ENCODE results near the gene KATNB1.
"Not testable (repeated sequence)": the region's sequence is repeated elsewhere in the genome, so short reads cannot be mapped to it uniquely, and the experiment has no call there.

The KATNB1 gene

GRCh38 chr16:57743886-57744641 lies 8.5 kb downstream of the KATNB1 start:
- no peak for DNase-seq (ENCODE audit: low spot score)

DNA sequence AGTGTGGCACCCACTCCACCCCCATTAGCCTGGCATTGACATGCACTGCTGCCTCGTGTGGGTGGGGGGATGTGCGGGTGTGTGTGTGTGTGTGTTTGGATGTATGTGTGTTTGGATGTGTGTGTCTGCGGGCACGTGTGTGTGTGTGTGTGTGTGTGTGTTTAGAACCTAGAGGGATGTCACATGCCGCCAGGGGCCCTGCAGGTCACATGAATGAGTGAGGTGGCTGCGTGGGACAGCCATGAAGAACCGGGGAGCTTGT lies 9.0 kb downstream of the KATNB1 start:
- no peak for DNase-seq (ENCODE audit: low spot score)

DNA sequence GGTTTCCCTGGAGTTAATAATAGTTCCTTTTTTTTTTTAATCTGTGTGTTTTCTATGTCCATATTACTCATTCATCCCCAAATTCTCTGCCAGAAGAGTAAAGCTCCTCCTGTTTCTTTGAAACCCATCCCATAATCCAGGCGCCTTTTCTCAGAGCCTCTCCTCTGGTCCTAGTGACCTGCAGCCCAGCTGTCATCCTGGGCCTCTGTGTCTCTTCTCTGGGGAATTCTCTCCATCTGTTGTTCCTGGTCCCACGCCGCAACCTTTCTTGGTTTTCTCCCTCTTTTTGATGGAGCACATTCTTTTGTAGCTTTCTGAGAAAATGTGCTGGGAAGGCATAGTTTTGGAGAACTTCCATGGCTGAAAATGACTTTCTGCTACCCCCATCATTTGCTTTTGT lies 10.2 kb downstream of the KATNB1 start:
- DNase-seq (ENCODE audit: low spot score), result no peak

- not testable (repeated sequence) for DNase-seq (ENCODE audit: low spot score)
Observed at GRCh38 chr16:57746316-57746715, 10.7 kb downstream of the KATNB1 start.

DNA sequence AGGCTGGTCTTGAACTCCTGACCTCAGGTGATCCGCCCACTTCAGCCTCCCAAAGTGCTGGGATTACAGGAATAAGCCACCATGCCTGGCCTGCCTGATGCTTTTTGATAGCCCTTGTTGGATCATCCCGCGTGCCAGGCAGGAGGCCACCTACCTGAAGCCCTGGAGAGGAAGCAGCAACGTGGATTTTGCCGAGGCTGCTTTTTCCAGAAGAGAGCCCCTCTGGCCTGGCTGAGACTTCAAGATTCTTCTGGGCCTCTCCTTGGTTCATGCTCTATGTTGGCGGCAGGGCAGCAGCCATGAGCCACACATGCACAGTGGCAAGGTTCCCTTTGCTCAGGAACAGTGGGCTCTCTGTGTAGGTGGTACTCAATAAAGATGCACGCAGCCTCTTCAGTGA lies 11.5 kb downstream of the KATNB1 start:
- no peak for DNase-seq (ENCODE audit: low spot score)

DNA sequence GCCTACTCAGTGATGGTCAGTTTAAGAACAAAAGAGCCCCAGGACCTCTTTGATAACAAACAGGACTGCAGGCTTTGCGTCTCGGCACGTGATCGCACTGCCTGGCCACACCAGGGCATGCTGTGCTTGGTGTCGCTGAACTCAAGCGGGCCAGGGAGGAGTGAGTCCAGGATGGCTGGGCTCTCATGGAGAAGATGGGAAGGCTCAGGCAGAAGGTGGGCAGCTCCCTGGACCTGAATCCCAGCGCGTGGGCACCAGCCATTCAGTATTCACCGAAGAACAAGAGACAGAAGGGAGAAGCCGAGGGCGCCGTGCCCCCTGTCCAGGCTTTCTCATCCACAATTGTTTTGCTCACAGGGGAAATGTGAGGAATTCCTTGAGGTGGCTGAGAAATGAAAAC lies 11.9 kb downstream of the KATNB1 start:
- DNase-seq (ENCODE audit: low spot score), result no peak

DNA sequence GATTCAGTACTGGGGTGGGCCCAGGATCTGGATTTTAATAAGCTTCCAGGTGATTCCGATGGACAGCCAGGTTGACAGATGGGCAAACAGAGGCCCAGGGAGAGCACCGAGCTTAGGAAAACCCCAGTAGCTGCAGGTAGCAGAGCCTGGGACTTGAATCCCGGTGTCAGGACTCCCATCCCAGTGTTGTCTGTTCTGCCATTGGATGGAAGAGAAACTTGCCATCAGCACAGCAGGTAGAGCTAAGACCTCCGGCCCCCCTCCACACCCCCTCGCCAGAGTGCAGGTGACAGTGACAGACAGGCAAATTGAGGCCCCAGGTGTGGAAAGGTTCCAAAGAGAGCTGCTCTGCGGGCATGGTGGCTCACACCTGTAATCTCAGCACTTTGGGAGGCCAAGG lies 12.4 kb downstream of the KATNB1 start:
- DNase-seq (ENCODE audit: low spot score), result no peak

GRCh38 chr16:57748596-57748995 lies 13.0 kb downstream of the KATNB1 start:
- DNase-seq (ENCODE audit: low spot score), result no peak

DNA sequence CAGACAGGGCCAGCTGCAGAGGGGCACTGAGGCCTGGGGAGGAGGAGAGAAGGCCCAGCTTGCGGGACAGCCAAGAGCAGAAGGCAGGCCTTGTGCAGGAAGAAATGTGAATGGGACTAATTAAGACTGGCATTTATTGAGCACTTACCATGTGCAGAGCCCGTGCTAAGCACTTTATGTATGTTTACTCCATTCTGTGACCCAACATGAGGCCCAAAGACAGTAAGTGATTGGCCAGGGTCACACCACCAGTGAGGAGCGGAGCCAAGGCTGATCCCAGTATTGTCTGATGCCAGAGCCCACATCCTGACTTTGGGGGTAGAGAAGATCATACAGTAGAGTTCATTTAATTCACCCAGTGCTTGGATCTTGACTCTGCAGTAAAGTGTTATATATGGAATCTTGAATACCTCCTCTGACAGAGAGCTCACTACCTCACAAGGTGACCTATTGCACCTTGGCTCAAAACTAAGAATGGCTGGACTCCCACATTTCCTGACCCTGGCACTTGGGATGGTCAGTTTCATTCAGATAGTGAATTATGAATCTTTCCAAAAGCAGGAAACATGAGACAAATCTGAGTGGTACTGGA lies 13.6 kb downstream of the KATNB1 start:
- no peak for DNase-seq (ENCODE audit: low spot score)

DNA sequence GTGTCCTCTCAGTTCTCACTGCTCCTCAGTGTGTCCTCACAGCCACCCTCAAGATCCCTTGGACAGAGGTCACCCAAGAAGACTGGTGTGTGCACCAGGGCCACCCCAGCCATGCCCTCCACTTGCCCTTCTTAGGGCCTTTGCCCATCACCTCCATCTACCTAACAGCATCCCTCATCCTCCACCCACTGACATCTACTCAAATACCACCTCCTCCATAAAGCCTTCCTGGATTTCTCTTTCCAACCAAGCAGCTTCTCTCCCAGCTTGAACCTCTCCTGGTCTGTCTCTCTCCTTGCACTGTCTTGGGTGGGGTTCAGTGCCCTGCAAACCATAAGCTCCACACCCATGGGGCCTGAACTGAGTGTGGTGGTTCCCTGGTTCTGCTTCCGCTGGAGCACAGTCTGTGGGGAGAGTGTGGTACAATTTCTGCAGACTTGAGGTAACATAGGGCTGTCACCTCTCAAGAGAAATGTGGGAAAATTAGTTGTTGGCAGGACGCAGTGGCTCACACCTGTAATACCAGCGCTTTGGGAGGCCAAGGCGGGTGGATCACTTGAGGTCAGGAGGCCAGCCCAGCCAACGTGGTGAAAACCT lies 14.4 kb downstream of the KATNB1 start:
- DNase-seq (ENCODE audit: low spot score), result no peak

DNA sequence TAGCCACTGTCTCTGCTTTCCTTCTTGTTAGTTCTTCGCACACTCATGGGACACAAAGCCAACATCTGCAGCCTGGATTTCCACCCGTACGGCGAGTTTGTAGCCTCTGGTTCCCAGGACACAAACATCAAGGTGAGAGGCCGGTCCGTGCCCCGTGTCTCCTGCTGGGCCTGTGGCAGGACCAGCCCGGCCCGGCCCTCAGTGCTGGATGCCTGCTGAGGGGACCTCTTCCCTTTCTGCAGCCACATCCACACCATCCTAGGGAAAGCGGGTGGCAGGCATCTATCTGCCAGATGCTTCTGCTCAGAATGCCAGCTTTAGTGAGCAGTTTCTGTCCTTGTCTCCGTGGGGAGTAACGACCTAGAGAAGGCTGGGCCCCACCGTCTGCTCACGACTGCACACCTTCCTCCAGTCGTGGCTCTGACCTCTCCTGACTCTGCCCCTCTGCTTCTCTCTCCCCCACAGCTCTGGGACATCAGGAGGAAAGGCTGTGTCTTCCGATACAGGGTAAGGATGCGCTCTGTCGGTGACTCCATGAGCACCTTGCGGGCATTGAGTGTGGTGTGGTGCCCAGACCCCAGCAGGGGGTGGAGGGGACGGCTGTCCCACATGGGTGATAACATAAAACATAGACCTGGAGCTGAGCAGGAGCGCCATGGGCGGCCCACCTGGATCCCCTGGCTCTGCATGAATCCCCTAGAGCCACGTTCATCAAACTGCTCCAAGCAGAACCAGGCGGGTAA lies 15.4 kb downstream of the KATNB1 start:
- no peak for DNase-seq (ENCODE audit: low spot score)

DNA sequence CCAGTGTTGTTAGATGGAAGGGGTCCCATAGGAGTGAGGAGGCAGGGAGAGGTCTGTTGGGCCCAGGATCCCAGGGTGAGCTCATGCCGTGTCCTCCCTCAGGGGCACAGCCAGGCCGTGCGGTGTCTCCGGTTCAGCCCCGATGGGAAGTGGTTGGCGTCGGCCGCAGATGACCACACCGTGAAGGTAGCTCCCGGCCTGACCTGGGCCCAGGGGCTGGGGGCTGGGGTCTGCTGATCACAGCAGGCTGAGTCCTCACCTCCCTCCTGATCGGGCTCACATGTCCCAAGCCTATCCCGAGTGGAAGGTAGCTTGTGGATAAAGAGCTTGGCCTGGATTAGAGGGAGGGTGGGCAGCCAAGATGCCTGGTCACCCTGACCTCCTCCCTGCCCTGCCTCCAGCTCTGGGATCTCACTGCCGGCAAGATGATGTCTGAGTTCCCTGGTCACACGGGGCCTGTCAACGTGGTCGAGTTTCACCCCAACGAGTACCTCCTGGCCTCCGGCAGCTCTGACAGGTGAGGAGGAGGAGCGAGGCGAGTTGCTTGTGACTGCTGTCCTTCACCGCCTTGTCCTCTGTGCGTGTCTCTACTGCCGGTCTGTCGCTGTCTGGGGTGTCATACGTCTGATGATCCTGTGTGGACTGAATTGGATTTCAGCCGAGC lies 16.1 kb downstream of the KATNB1 start:
- DNase-seq (ENCODE audit: low spot score), result no peak

GRCh38 chr16:57752203-57752580 lies 16.6 kb downstream of the KATNB1 start:
- DNase-seq (ENCODE audit: low spot score), result no peak

DNA sequence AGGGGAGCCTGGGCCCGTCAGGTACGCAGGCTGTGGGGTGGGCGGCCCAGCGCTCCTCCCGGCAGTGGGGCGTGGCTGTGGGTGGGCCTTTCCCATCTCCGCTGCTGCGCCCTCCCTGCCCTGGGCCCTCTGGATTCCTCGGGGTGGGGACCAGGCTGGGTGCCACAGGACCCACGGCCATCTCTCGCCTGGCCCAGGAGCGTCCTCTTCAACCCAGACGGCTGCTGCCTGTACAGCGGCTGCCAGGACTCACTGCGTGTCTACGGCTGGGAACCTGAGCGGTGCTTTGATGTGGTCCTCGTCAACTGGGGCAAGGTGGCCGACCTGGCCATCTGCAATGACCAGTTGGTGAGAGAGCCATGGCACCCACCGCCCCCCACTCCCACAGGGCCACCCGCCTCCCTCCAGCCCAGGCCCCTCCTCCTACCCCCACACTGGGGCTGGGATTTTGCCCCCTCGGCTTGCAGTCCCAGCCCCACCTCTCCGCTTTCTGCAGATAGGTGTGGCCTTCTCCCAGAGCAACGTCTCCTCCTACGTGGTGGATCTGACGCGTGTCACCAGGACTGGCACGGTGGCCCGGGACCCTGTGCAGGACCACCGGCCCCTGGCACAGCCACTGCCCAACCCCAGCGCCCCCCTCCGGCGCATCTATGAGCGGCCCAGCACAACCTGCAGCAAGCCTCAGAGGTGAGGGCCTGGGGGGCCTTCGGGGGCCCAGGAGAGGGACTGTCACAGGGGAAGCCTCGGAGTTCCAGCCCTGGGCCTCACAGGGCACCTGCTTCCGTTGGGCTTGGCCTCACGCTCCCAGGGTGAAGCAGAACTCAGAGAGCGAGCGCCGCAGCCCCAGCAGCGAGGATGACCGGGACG lies 17.2 kb downstream of the KATNB1 start:
- DNase-seq (ENCODE audit: low spot score), result no peak

DNA sequence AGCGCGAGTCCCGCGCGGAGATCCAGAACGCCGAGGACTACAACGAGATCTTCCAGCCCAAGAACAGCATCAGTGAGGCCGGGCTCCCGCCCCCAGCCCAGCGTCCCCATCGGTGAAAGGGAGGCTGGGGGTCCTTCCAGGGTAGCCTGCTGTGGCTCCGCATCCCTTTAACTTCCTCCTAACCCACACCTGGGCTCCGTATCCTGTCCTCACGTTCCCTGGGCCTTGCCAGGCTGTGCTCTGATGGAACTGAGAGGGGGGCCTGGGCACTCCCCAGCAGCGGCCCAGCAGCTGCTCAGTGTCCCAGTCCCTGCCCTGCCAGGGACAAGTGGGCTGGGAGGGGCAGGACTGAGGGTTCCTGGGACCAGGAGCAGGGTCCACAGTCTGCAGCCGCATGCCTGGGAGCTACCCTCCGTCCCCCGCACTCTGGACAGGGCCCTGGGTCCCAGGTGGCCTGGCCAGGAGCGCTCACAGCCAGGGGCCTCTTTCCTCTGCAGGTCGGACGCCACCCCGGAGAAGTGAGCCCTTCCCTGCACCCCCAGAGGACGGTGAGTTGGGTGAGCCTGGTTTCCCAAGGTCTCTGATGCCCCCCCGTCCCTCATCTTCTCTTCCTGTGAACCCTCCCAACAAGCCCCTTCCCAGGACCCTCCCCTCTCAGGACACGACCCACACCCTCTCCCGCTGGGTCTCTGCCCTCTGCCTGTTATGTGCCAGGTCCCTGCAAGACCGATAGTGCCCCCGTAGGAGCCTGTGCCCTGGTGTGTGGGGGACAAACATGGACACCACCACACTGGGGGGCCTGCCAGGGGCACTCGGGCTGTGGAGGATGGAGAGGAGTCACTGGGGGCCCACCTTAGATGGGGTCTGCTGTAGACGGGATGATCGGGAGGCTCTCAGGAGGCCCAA lies 18.1 kb downstream of the KATNB1 start:
- DNase-seq (ENCODE audit: low spot score), result no peak

- DNase-seq (ENCODE audit: low spot score), result no peak
Observed at GRCh38 chr16:57754354-57755060, 18.9 kb downstream of the KATNB1 start.

- no peak for DNase-seq (ENCODE audit: low spot score)
Observed at GRCh38 chr16:57755061-57755684, 19.6 kb downstream of the KATNB1 start.

- DNase-seq (ENCODE audit: low spot score), result no peak
Observed at GRCh38 chr16:57755726-57756423, 20.3 kb downstream of the KATNB1 start.

Measured in LoVo (cell line).